Trophoblast cell (in vitro differentiated cells and primary cell): ENCODE measurements around the gene RNF183.
"Not testable (repeated sequence)": the region's sequence is repeated elsewhere in the genome, so short reads cannot be mapped to it uniquely, and the experiment has no call there.

ENCODE experiments used
- DNase-seq, 2 donors: peaks; one replicate each; pipeline ENCODE4 v3.0.0-alpha.2; 2016
- H2AFZ ChIP-seq: 2 replicates; pipeline ENCODE4 v1.6.1; 2013; ENCODE audit warnings: low read length, moderate library complexity, mild to moderate bottlenecking; ENCODE audit not compliant: insufficient read depth, poor library complexity
- H2AK5ac ChIP-seq: 2 replicates; pipeline ENCODE4 v1.6.1; 2013; ENCODE audit warnings: mild to moderate bottlenecking, low read length
- H2BK120ac ChIP-seq: 2 replicates; pipeline ENCODE4 v1.6.1; 2013; ENCODE audit warnings: low read length, mild to moderate bottlenecking, moderate library complexity; ENCODE audit not compliant: insufficient read depth, poor library complexity
- H2BK12ac ChIP-seq: 2 replicates; pipeline ENCODE4 v1.6.1; 2013; ENCODE audit warnings: mild to moderate bottlenecking, low read length, moderate library complexity
- H2BK5ac ChIP-seq: 2 replicates; pipeline ENCODE4 v1.6.1; 2013; ENCODE audit warnings: low read length, low read depth, moderate library complexity, mild to moderate bottlenecking; ENCODE audit not compliant: poor library complexity
- H3K14ac ChIP-seq: 2 replicates; pipeline ENCODE4 v1.6.1; 2013; ENCODE audit warnings: mild to moderate bottlenecking, low read length
- H3K18ac ChIP-seq: 2 replicates; pipeline ENCODE4 v1.6.1; 2013; ENCODE audit warnings: mild to moderate bottlenecking, low read length
- H3K23ac ChIP-seq: 2 replicates; pipeline ENCODE4 v1.6.1; 2013; ENCODE audit warnings: low read length
- H3K27ac ChIP-seq: 2 replicates; pipeline ENCODE4 v1.5.1; 2013; ENCODE audit warnings: low read depth, mild to moderate bottlenecking, inconsistent platforms, low read length, moderate library complexity
- H3K27me3 ChIP-seq: 2 replicates; pipeline ENCODE4 v1.6.1; 2013; ENCODE audit warnings: inconsistent platforms, mild to moderate bottlenecking, low read length, moderate library complexity; ENCODE audit not compliant: insufficient read depth
- H3K36me3 ChIP-seq, 2 experiments: 1 replicate in 1 of 2; 2 replicates in 1 of 2; pipeline ENCODE4 v1.6.1; 2013; ENCODE audit warnings: low read length in 2 of 2, mild to moderate bottlenecking in 2 of 2, moderate library complexity in 1 of 2; ENCODE audit not compliant: insufficient read depth in 2 of 2, control insufficient read depth in 1 of 2
- H3K4ac ChIP-seq: 2 replicates; pipeline ENCODE4 v1.6.1; 2013; ENCODE audit warnings: low read depth, mild to moderate bottlenecking, low read length, moderate library complexity
- H3K4me1 ChIP-seq, 2 experiments: 1 replicate in 1 of 2; 2 replicates in 1 of 2; pipeline ENCODE4 v1.6.1; 2013; ENCODE audit warnings: low read length in 2 of 2, mild to moderate bottlenecking in 2 of 2, moderate library complexity in 1 of 2; ENCODE audit not compliant: insufficient read depth in 2 of 2, control insufficient read depth in 1 of 2
- H3K4me2 ChIP-seq: 2 replicates; pipeline ENCODE4 v1.6.1; 2013; ENCODE audit warnings: inconsistent platforms, mild to moderate bottlenecking, low read length, moderate library complexity
- H3K4me3 ChIP-seq: 2 replicates; pipeline ENCODE4 v1.5.1; 2013; ENCODE audit warnings: mild to moderate bottlenecking, low read depth, low read length, inconsistent platforms
- H3K79me1 ChIP-seq: one replicate; pipeline ENCODE4 v1.6.1; 2013; ENCODE audit warnings: low read length
- H3K79me2 ChIP-seq: 2 replicates; pipeline ENCODE4 v1.6.1; 2013; ENCODE audit warnings: low read length, mild to moderate bottlenecking; ENCODE audit not compliant: control insufficient read depth, insufficient read depth, poor library complexity
- H3K9ac ChIP-seq: 2 replicates; pipeline ENCODE4 v1.6.1; 2013; ENCODE audit warnings: mild to moderate bottlenecking, low read length
- H3K9me3 ChIP-seq: 2 replicates; pipeline ENCODE4 v1.6.1; 2013; ENCODE audit warnings: low read depth, mild to moderate bottlenecking, control low read depth, inconsistent platforms, low read length; ENCODE audit not compliant: insufficient read depth
- H4K12ac ChIP-seq: 2 replicates; pipeline ENCODE4 v1.6.1; 2013; ENCODE audit warnings: low read depth, mild to moderate bottlenecking, low read length, moderate library complexity
- H4K8ac ChIP-seq: 2 replicates; pipeline ENCODE4 v1.6.1; 2013; ENCODE audit warnings: low read depth, mild to moderate bottlenecking, low read length, moderate library complexity
- H4K91ac ChIP-seq: one replicate; pipeline ENCODE4 v1.6.1; 2013; ENCODE audit warnings: low read depth, mild to moderate bottlenecking, low read length, moderate library complexity
- WGBS: extraction: QIAGEN DNeasy Blood & Tissue Kit; methylation state at CpG from one replicate; pipeline ENCODE4 v1.1.7; 2013; ENCODE audit warnings: missing lambda C conversion rate; ENCODE audit not compliant: insufficient read length, insufficient coverage; ENCODE audit errors: extremely low coverage; 5-methylcytosine and 5-hydroxymethylcytosine counted together

RNF183 gene

DNA sequence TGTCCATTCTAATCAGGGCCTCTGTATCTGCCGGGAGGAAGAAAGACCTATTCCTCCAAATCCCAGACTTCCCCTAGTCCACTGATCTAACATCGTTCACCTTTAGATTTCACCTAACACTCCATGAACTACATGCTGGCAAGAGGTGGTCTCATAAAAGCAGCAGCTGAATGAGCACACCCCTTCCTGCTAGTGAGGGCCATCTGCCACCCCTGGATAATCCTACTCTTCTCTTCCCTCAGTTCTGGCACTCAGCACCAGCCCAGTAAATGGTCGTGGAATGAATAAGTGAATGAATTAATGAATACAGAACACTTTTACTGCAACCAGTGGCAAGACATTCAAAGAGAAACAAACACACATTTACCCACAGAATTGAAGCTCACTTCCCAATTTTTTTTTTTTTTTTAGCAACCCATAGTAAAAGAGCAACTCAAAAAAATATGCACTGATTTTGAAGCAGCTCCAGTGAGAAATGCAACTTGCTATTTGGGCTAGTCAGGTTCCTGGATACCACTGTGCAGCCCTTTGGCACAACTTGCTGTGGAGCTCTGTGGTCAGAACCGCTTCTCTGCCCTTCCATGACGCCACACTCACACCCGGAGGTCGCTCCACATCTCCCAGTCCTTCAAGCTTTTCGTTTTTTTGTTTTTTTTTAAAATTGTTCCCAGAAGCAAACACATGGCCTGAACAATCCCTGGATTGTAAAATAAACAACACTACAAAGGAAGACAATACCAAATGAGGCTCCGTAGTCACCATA is 6.2 kb downstream of the RNF183 start:
- no peak overlapping the region for H2BK12ac ChIP-seq
- H4K8ac ChIP-seq, result no peak overlapping the region
- no peak overlapping the region for H2BK5ac ChIP-seq
- H3K14ac ChIP-seq, result no peak overlapping the region
- H3K36me3 ChIP-seq, result peaks cover 8 to 10% of the 10 kb centered on the region in 2 experiments
- H3K79me1 ChIP-seq, result no peaks in the 10 kb centered on the region
- H3K4me1 ChIP-seq, result no peaks in the 10 kb centered on the region
- no peaks in the 10 kb centered on the region for H3K79me2 ChIP-seq
- H3K27ac ChIP-seq, result no peak overlapping the region
- no peak overlapping the region for H3K4ac ChIP-seq
- no peak overlapping the region for H3K4me3 ChIP-seq
- WGBS, result no CpG with 5 or more reads among the region's 9 CpGs
- H3K4me2 ChIP-seq, result no peak overlapping the region
- no peaks in the 10 kb centered on the region for H3K27me3 ChIP-seq
- H2AFZ ChIP-seq, result no peak overlapping the region
- no peak overlapping the region for H3K18ac ChIP-seq
- H3K9ac ChIP-seq, result no peak overlapping the region
- no peak overlapping the region for H2AK5ac ChIP-seq
- no peaks in the 10 kb centered on the region for H3K9me3 ChIP-seq
- H2BK120ac ChIP-seq, result no peak overlapping the region
- DNase-seq, result no peak
- no peak overlapping the region for H4K12ac ChIP-seq
- no peak overlapping the region for H3K23ac ChIP-seq
- H4K91ac ChIP-seq, result no peak overlapping the region

- H3K4me1 ChIP-seq, H4K91ac ChIP-seq, H3K14ac ChIP-seq, H2AFZ ChIP-seq, H3K79me2 ChIP-seq, H3K4me3 ChIP-seq, H3K18ac ChIP-seq, H3K27ac ChIP-seq, H3K9me3 ChIP-seq, H3K4ac ChIP-seq, H2AK5ac ChIP-seq, H3K9ac ChIP-seq, H3K23ac ChIP-seq, H2BK120ac ChIP-seq, H3K4me2 ChIP-seq, H3K79me1 ChIP-seq, H2BK5ac ChIP-seq, H4K8ac ChIP-seq, DNase-seq, H2BK12ac ChIP-seq, H4K12ac ChIP-seq, H3K27me3 ChIP-seq: not testable (repeated sequence)
- H3K36me3 ChIP-seq, result peaks cover 16 to 17% of the 10 kb centered on the region in 2 experiments
- no CpG with 5 or more reads among the region's 8 CpGs for WGBS
Observed at GRCh38 chr9:113296247-113296646, 6.9 kb downstream of the RNF183 start.

GRCh38 chr9:113293285-113293878 is 9.8 kb downstream of the RNF183 start:
- H4K12ac ChIP-seq, result no peak overlapping the region
- no peak overlapping the region for H4K8ac ChIP-seq
- no peak overlapping the region for H3K4me3 ChIP-seq
- H3K14ac ChIP-seq, result no peak overlapping the region
- H3K79me2 ChIP-seq, result no peaks in the 10 kb centered on the region
- no peak overlapping the region for H3K4me2 ChIP-seq
- no peak overlapping the region for H3K4ac ChIP-seq
- H3K23ac ChIP-seq, result no peak overlapping the region
- H2BK120ac ChIP-seq, result no peak overlapping the region
- H3K9me3 ChIP-seq, result no peaks in the 10 kb centered on the region
- no peak overlapping the region for H2AFZ ChIP-seq
- no peak overlapping the region for H3K18ac ChIP-seq
- H4K91ac ChIP-seq, result no peak overlapping the region
- no peaks in the 10 kb centered on the region for H3K4me1 ChIP-seq
- H2AK5ac ChIP-seq, result no peak overlapping the region
- no peak overlapping the region for H2BK12ac ChIP-seq
- no peaks in the 10 kb centered on the region for H3K79me1 ChIP-seq
- no peaks in the 10 kb centered on the region for H3K27me3 ChIP-seq
- DNase-seq, result no peak
- H3K27ac ChIP-seq, result no peak overlapping the region
- no peak overlapping the region for H2BK5ac ChIP-seq
- H3K36me3 ChIP-seq, result peaks cover 21 to 39% of the 10 kb centered on the region in 2 experiments
- no peak overlapping the region for H3K9ac ChIP-seq
- WGBS, result no CpG with 5 or more reads among the region's 7 CpGs

DNA sequence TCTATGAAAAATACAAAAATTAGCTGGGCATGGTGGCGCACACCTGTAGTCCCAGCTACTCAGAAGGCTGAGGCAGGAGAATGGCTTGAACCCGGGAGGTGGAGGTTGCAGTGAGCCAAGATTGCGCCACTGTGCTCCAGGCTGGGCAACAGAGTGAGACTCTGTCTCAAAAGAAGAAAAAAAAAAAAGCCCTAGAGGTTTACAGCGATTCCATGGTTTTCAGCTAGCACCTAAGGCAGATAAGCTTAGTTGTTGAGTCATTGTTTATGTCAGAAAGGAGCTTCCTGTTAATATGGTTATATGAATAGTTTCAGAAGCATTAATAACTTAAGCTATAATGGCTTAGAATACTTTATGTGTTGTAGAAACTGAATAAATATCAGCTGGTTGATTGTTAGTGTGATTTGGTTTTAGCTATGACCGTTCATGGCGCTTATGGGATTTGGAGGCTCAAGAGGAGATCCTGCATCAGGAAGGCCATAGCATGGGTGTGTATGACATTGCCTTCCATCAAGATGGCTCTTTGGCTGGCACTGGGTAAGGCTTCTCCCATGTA is 13.0 kb downstream of the RNF183 start:
- H2BK12ac ChIP-seq, result no peak overlapping the region
- no peaks in the 10 kb centered on the region for H3K9me3 ChIP-seq
- no peak for DNase-seq
- H3K4me3 ChIP-seq, result no peak overlapping the region
- no peak overlapping the region for H4K91ac ChIP-seq
- H3K23ac ChIP-seq, result no peak overlapping the region
- H3K4me1 ChIP-seq, result no peaks in the 10 kb centered on the region
- H3K27ac ChIP-seq, result no peak overlapping the region
- H3K79me1 ChIP-seq, result no peaks in the 10 kb centered on the region
- no peak overlapping the region for H2AK5ac ChIP-seq
- no peaks in the 10 kb centered on the region for H3K79me2 ChIP-seq
- H3K4ac ChIP-seq, result no peak overlapping the region
- no peak overlapping the region for H3K9ac ChIP-seq
- no peak overlapping the region for H2AFZ ChIP-seq
- no peak overlapping the region for H4K8ac ChIP-seq
- no peak overlapping the region for H4K12ac ChIP-seq
- no peaks in the 10 kb centered on the region for H3K27me3 ChIP-seq
- H2BK5ac ChIP-seq, result no peak overlapping the region
- H3K4me2 ChIP-seq, result no peak overlapping the region
- H3K36me3 ChIP-seq, result peaks cover 31 to 59% of the 10 kb centered on the region in 2 experiments
- WGBS, result no CpG with 5 or more reads among the region's 6 CpGs
- H2BK120ac ChIP-seq, result no peak overlapping the region
- no peak overlapping the region for H3K14ac ChIP-seq
- H3K18ac ChIP-seq, result no peak overlapping the region
